ENCODE results near the gene HBG1.
"Not testable (repeated sequence)": the region's sequence is repeated elsewhere in the genome, so short reads cannot be mapped to it uniquely, and the experiment has no call there.

HBG1 gene

DNA sequence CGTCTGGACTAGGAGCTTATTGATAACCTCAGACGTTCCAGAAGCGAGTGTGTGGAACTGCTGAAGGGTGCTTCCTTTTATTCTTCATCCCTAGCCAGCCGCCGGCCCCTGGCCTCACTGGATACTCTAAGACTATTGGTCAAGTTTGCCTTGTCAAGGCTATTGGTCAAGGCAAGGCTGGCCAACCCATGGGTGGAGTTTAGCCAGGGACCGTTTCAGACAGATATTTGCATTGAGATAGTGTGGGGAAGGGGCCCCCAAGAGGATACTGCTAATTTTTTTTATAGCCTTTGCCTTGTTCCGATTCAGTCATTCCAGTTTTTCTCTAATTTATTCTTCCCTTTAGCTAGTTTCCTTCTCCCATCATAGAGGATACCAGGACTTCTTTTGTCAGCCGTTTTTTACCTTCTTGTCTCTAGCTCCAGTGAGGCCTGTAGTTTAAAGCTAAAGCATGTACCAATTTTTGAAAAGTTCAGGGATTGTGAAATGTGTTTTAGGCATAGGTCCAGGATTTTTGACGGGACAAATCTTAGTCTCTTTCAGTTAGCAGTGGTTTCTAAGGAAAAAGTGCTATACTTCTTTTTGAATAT lies at the start of gene HBG1:
HBG1 (minus strand) TSS at position 51 of the 590 bp plus-strand sequence. CDS start 53 bp downstream, outside the sequence.
- in situ Hi-C loops (cut with HindIII; ENCODE audit: low sequenced_read_pairs), result not testable (repeated sequence)

- in situ Hi-C loops (cut with HindIII; ENCODE audit: low sequenced_read_pairs), result no loop called here
Measured at GRCh38 chr11:5298451-5298850, 48.8 kb upstream of the HBG1 start.

DNA sequence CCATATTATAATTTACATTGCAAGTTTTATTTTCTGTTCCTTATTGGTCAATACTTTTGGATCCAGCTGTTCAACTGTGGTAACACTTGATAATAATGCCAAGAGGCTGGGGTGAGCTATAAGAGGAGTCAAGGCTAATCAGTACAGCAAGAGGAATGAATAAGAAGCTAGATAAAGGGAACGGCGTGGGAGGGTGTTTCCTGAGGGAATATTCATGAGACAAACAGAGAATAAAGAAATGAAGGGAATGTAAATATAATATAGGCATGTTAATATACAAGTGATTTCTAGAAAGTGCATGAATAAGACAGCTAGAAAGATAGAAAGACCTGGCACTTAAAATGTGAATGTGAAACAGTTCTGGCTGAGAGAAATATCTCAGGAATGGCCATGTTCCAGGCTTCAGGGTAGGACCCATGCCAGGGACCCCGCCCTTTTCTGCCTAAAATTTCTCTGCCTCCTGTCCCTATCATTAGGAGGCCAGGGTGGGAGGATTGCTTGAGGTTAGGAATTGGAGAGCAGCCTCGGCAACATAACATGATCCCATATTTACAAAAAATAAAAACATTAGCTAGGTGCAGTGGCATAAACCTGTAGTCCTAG lies 48.2 kb upstream of the HBG1 start:
- in situ Hi-C loops (cut with HindIII; ENCODE audit: low sequenced_read_pairs), result no loop called here

DNA sequence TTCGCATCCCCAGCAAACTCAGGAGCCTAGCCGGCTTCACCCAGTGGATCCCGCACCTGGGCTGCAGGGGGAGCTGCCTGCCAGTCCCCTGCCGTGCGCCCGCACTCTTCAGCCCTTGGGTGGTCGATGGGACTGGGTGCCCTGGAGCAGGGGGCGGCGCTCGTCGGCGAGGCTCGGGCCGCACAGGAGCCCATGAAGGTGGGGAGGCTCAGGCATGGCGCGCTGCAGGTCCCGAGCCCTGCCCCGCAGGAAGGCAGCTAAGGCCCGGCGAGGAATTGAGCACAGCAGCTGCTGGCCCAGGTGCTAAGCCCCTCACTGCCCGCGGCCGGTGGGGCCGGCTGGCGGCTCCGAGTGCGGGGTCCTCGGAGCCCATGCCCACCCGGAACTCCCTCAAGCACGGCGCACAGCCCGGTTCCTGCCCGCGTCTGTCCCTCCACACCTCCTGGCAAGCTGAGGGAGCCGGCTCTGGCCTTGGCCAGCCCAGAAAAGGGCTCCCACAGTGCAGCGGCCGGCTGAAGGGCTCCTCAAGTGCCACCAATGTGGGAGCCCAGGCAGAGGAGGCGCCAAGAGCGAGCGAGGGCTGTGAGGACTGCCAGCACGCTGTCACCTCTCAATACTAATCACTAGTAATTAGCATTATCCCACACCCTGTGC lies 44.8 kb upstream of the HBG1 start:
- in situ Hi-C loops (cut with HindIII; ENCODE audit: low sequenced_read_pairs), result not testable (repeated sequence)

GRCh38 chr11:5293028-5293427 lies 43.4 kb upstream of the HBG1 start:
- in situ Hi-C loops (cut with HindIII; ENCODE audit: low sequenced_read_pairs), result no loop called here

GRCh38 chr11:5291207-5291838 lies 41.7 kb upstream of the HBG1 start:
- in situ Hi-C loops (cut with HindIII; ENCODE audit: low sequenced_read_pairs), result no loop called here

DNA sequence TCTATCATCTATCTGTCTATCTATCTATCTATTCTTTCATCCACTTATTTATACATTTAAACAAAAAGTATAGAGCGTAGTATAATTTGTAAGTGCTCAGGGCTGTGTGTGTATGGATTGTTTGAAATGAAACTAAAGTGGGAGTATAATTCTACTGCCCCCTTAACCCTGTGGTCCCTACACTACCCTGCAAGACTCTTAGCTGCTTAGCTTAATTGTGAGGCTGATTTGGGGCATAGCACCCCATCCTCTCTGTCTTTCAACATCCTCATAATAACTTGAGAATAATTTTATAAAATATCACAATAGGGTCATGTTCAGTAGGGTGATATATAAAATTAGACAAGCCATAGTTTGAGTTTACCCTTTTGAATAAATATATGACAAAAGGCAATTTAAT lies 40.4 kb upstream of the HBG1 start:
- in situ Hi-C loops (cut with HindIII; ENCODE audit: low sequenced_read_pairs), result no loop called here

DNA sequence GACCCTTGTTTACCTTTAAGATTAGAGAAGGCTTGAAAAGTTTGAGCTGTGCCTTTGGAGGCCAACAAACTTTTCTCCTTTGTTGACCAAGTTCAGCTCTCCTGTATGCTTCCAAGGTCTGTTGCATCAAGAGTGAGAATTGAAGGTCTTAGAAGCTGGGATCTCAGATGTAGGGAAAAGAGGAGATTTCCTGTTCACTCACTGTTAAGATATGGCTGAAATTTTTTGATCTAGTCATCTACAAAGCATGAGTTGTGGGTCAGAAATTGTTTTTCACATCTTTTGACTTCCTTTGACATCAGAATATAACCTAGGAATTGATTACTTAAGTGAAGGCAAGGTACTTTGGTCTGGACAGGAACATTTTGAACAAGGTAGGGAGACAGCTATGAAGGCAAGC lies 40.0 kb upstream of the HBG1 start:
- in situ Hi-C loops (cut with HindIII; ENCODE audit: low sequenced_read_pairs), result no loop called here

GRCh38 chr11:5288906-5289550 lies 39.4 kb upstream of the HBG1 start:
- in situ Hi-C loops (cut with HindIII; ENCODE audit: low sequenced_read_pairs), result no loop called here

DNA sequence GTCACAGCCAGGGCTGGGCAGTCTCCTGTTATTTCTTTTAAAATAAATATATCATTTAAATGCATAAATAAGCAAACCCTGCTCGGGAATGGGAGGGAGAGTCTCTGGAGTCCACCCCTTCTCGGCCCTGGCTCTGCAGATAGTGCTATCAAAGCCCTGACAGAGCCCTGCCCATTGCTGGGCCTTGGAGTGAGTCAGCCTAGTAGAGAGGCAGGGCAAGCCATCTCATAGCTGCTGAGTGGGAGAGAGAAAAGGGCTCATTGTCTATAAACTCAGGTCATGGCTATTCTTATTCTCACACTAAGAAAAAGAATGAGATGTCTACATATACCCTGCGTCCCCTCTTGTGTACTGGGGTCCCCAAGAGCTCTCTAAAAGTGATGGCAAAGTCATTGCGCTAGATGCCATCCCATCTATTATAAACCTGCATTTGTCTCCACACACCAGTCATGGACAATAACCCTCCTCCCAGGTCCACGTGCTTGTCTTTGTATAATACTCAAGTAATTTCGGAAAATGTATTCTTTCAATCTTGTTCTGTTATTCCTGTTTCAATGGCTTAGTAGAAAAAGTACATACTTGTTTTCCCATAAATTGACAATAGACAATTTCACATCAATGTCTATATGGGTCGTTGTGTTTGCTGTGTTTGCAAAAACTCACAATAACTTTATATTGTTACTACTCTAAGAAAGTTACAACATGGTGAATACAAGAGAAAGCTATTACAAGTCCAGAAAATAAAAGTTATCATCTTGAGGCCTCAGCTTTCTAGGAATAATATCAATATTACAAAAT lies 38.6 kb upstream of the HBG1 start:
- in situ Hi-C loops (cut with HindIII; ENCODE audit: low sequenced_read_pairs), result no loop called here

DNA sequence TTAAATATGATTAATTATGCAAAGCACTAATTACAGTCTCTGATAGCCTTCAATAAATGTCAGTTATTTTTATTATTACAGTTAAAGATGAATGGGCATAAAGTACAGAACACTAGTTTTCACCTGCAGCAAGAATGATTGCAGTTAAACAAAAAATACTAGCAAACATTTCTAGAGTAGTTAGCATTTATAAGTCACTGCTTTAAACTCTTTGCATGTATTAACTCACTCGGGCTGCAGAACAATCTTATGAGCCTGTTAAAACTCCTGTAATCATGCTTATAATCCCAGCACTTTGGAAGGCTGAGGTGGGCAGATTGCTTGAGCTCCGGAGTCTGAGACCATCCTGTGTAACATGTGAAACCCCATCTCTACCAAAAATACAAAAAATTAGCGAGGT lies 37.2 kb upstream of the HBG1 start:
- in situ Hi-C loops (cut with HindIII; ENCODE audit: low sequenced_read_pairs), result no loop called here

DNA sequence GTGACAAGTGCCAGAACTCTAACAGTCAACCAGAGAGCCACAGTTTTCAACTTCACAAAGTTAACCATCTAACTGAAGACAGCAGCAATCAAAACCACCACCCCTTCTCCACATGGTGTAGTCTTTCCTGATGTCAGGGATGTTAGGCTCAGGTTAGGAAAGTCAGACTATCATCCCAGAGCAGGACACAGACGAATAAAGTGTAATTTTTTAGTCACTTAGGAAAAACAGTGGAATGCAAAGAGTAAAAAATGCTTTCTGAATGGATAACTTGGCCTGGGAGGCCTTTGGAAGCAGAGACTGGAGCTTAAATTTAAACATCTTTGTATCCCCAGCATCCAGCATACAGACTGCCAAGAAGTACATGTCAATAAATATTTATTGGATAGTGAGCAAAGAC lies 36.7 kb upstream of the HBG1 start:
- in situ Hi-C loops (cut with HindIII; ENCODE audit: low sequenced_read_pairs), result no loop called here

- in situ Hi-C loops (cut with HindIII; ENCODE audit: low sequenced_read_pairs), result no loop called here
Measured at GRCh38 chr11:5285703-5286340, 36.2 kb upstream of the HBG1 start.

DNA sequence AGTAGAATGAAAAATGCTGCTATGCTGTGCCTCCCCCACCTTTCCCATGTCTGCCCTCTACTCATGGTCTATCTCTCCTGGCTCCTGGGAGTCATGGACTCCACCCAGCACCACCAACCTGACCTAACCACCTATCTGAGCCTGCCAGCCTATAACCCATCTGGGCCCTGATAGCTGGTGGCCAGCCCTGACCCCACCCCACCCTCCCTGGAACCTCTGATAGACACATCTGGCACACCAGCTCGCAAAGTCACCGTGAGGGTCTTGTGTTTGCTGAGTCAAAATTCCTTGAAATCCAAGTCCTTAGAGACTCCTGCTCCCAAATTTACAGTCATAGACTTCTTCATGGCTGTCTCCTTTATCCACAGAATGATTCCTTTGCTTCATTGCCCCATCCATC lies 35.0 kb upstream of the HBG1 start:
- in situ Hi-C loops (cut with HindIII; ENCODE audit: low sequenced_read_pairs), result no loop called here

- in situ Hi-C loops (cut with HindIII; ENCODE audit: low sequenced_read_pairs), result no loop called here
Measured at GRCh38 chr11:5283882-5284281, 34.2 kb upstream of the HBG1 start.

GRCh38 chr11:5283086-5283485 lies 33.4 kb upstream of the HBG1 start:
- in situ Hi-C loops (cut with HindIII; ENCODE audit: low sequenced_read_pairs), result no loop called here

DNA sequence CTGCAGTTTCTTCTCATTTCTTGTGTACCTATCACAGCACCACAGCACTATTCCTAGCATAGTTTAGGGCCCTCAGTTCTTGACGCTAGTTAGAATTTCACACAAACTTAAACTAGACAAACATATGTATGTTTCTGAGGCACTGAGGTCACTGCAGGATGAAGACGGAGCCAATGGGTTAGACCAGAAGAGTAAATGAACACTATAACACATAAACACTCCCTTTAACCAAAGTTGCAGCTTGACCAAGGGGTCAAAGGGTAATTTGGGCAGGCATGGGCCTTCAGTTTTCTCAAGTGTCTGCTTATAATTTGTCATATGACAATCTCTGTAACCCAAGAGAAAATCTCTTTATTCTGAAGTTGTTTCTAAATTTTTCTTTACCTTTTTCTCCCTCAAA lies 33.0 kb upstream of the HBG1 start:
- in situ Hi-C loops (cut with HindIII; ENCODE audit: low sequenced_read_pairs), result no loop called here

- in situ Hi-C loops (cut with HindIII; ENCODE audit: low sequenced_read_pairs), result no loop called here
Measured at GRCh38 chr11:5281596-5281995, 31.9 kb upstream of the HBG1 start.

DNA sequence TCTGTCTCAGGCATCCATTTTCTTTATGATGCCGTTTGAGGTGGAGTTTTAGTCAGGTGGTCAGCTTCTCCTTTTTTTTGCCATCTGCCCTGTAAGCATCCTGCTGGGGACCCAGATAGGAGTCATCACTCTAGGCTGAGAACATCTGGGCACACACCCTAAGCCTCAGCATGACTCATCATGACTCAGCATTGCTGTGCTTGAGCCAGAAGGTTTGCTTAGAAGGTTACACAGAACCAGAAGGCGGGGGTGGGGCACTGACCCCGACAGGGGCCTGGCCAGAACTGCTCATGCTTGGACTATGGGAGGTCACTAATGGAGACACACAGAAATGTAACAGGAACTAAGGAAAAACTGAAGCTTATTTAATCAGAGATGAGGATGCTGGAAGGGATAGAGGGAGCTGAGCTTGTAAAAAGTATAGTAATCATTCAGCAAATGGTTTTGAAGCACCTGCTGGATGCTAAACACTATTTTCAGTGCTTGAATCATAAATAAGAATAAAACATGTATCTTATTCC lies 31.0 kb upstream of the HBG1 start:
- in situ Hi-C loops (cut with HindIII; ENCODE audit: low sequenced_read_pairs), result no loop called here

- in situ Hi-C loops (cut with HindIII; ENCODE audit: low sequenced_read_pairs), result no loop called here
Measured at GRCh38 chr11:5279471-5280090, 29.9 kb upstream of the HBG1 start.

Data from DLD1 (cell line).